ENCODE results near the gene PLA2G10.

PLA2G10 gene

DNA sequence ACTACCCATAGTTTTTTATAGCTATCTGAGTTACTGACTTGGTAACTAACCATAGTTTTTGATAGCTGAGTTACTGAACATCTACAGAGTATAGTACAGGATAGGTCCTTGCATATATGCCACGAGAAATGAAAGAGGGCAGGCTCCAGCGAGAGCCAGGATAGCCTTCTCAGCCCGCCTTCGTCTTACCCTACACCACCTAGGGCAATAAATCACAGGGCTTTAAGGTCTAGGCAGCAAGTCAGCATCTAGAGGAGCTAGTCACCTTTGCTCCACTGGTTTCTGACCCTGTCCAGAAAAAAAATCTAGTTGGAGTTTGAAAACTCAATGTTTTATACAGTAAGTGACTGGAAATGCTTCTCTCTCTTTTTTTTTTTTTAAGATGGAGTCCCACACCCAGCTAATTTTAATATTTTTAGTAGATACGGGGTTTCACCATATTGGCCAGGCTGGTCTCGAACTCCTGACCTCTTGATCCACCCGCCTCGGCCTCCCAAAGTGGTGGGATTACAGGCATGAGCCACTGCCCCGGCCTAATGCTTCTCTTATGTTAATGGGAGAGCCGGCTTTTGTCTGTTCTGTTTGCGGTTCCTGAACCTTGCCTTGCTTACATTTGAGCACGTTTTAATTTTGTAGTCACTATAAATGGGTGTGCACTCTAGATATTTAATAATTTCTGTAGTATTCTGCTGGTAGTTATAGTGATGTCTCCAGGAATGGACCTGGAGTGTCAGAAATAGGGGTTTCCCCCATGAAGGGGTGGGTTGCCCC lies 58.5 kb downstream of the PLA2G10 start:
- TF ChIP-seq POLR2AphosphoS5 (IDR thresholded peaks at IDR 0.05; ENCODE audit: low read depth, low read length), result no peak
- TF ChIP-seq SIN3A (IDR thresholded peaks at IDR 0.05; ENCODE audit: borderline replicate concordance, insufficient read depth, low read length), result no peak
- TF ChIP-seq FOXP2 (optimal IDR thresholded peaks at IDR 0.05; ENCODE audit: borderline replicate concordance, extremely low read depth, extremely low read length, insufficient read depth), result no peak
- TF ChIP-seq, protein P1, sequence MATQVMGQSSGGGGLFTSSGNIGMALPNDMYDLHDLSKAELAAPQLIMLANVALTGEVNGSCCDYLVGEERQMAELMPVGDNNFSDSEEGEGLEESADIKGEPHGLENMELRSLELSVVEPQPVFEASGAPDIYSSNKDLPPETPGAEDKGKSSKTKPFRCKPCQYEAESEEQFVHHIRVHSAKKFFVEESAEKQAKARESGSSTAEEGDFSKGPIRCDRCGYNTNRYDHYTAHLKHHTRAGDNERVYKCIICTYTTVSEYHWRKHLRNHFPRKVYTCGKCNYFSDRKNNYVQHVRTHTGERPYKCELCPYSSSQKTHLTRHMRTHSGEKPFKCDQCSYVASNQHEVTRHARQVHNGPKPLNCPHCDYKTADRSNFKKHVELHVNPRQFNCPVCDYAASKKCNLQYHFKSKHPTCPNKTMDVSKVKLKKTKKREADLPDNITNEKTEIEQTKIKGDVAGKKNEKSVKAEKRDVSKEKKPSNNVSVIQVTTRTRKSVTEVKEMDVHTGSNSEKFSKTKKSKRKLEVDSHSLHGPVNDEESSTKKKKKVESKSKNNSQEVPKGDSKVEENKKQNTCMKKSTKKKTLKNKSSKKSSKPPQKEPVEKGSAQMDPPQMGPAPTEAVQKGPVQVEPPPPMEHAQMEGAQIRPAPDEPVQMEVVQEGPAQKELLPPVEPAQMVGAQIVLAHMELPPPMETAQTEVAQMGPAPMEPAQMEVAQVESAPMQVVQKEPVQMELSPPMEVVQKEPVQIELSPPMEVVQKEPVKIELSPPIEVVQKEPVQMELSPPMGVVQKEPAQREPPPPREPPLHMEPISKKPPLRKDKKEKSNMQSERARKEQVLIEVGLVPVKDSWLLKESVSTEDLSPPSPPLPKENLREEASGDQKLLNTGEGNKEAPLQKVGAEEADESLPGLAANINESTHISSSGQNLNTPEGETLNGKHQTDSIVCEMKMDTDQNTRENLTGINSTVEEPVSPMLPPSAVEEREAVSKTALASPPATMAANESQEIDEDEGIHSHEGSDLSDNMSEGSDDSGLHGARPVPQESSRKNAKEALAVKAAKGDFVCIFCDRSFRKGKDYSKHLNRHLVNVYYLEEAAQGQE (IDR thresholded peaks at IDR 0.05; ENCODE audit: insufficient read depth in 1 of 2, low read depth in 2 of 2, low read length in 2 of 2), result no peak
- TF ChIP-seq TAF1 (IDR thresholded peaks at IDR 0.05; ENCODE audit: borderline replicate concordance, insufficient read depth, low read length), result no peak

DNA sequence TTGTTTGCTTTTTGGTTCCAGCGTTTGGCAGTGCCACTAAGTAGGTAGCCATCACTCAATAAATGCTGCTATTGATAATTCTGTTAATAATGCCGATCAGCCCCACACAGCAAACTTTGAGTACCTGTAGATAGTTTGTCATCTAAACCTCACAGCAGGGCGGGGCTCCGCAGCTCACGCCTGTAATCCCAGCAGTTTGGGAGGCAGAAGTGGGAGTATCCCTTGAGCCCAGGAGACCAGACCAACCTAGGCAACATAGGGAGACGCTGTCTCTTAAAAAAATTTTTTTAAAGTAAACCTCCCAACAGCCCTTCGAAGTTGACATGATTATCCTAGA lies 59.8 kb downstream of the PLA2G10 start:
- no peak for TF ChIP-seq TAF1 (IDR thresholded peaks at IDR 0.05; ENCODE audit: borderline replicate concordance, insufficient read depth, low read length)
- no peak for TF ChIP-seq FOXP2 (optimal IDR thresholded peaks at IDR 0.05; ENCODE audit: borderline replicate concordance, extremely low read depth, extremely low read length, insufficient read depth)
- no peak for TF ChIP-seq POLR2AphosphoS5 (IDR thresholded peaks at IDR 0.05; ENCODE audit: low read depth, low read length)
- TF ChIP-seq, protein P1 (IDR thresholded peaks at IDR 0.05; ENCODE audit: insufficient read depth in 1 of 2, low read depth in 2 of 2, low read length in 2 of 2), result no peak
- TF ChIP-seq SIN3A (IDR thresholded peaks at IDR 0.05; ENCODE audit: borderline replicate concordance, insufficient read depth, low read length), result no peak

DNA sequence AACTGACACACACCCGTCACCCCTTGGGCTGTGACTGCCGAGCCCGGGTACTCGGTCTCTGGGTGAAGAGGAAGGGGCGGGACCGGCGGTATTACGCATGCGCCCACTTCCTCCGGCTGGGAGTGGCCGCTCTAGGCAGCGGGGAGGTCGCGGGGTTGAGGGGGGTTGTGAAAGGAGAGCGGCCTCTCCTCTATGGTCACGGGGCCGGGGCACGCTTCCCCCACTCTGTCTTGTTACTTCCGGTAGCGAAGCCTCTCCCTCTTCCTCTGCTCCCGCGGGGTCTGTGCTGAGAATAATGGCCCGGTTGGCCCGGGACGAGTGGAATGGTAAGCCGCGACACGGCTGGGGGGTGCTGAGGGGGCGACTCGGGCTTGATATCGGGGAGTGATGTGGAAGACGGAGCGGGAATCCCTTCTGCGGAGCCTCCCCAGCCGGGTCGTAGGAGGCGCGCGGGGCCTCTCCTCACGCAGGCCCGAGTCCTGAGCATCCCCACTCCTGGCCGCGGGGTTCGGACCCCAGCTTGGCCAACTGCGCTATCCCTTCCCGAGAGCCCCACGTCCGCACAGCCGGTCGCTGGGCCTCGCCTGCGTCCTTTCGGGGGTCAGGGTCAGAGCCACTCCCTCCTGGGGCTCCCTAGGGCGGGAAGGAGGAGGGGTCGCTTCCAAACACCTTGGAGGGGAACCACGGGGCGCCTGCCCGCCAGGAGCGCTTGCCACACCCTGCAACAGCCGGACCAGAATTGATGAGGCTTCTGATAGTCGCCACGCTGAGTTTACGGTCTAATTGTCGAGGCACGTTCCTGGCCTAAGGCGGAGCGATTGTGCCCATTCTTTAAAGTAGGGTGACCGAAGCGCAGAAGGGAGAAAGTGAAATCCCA lies 61.2 kb downstream of the PLA2G10 start, which contains the start of gene BFAR:
TSS of gene BFAR (plus strand) at position 259 of the 877 bp plus-strand sequence. CDS start 11,396 bp downstream, outside the sequence.
- TF ChIP-seq TAF1 (IDR thresholded peaks at IDR 0.05; ENCODE audit: borderline replicate concordance, insufficient read depth, low read length) (peak; percentile 90; the same call in 1 of the 2 replicates), FOXP2 (optimal IDR thresholded peaks at IDR 0.05; ENCODE audit: borderline replicate concordance, extremely low read depth, extremely low read length, insufficient read depth) (peak; percentile 48), POLR2AphosphoS5 (IDR thresholded peaks at IDR 0.05; ENCODE audit: low read depth, low read length) (peak; percentile 96), SIN3A (IDR thresholded peaks at IDR 0.05; ENCODE audit: borderline replicate concordance, insufficient read depth, low read length) (no peak)
- TF ChIP-seq, protein P1 (IDR thresholded peaks at IDR 0.05; ENCODE audit: insufficient read depth in 1 of 2, low read depth in 2 of 2, low read length in 2 of 2), result peak in 1 of 2 experiments; percentile 58; a peak in 1 of 4 replicates

- TF ChIP-seq TAF1 (IDR thresholded peaks at IDR 0.05; ENCODE audit: borderline replicate concordance, insufficient read depth, low read length) (peak; percentile 75; the same call in 1 of the 2 replicates), SIN3A (IDR thresholded peaks at IDR 0.05; ENCODE audit: borderline replicate concordance, insufficient read depth, low read length) (peak; percentile 86; the same call in 1 of the 2 replicates), FOXP2 (optimal IDR thresholded peaks at IDR 0.05; ENCODE audit: borderline replicate concordance, extremely low read depth, extremely low read length, insufficient read depth) (peak; percentile 85), POLR2AphosphoS5 (IDR thresholded peaks at IDR 0.05; ENCODE audit: low read depth, low read length) (peak; percentile 93)
- TF ChIP-seq, protein P1 (IDR thresholded peaks at IDR 0.05; ENCODE audit: insufficient read depth in 1 of 2, low read depth in 2 of 2, low read length in 2 of 2), result no peak
Observed at GRCh38 chr16:14629919-14630619, 64.0 kb downstream of the PLA2G10 start, which contains the start of gene PARN. Gene PARN, minus strand, starts transcription at chr16:14630260. Its CDS starts 135 bp downstream, at chr16:14630125.
